Omental fat pad (tissue), 4 donors: ENCODE results near the gene NKPD1. TPM values are rescaled to one million over a fixed set of nuclear protein-coding genes. Genes with fewer than 3 reads are reported as not detected.

ENCODE experiments used
- ATAC-seq: fragments of 150-250 bp; one replicate; pipeline ENCODE4 v1.9.1; 2016; ENCODE audit warnings: mild to moderate bottlenecking, moderate library complexity; ENCODE audit not compliant: low FRiP score
- DNase-seq: peaks from one replicate; pipeline ENCODE4 v3.0.0-alpha.2; 2019; ENCODE audit warnings: low spot score
- total RNA-seq, 4 donors: library from RNA; depleted of rRNA; stranded (reverse); fragments of >200 nt; gene quantifications; one replicate each; pipeline ENCODE4 v1.1.0, GENCODE V29; 2016
- TF ChIP-seq, protein P1 (sequence below), 3 donors: fragments of 450-650 bp; IDR thresholded peaks; one replicate each; pipeline ENCODE4 v1.5.1; 2016 to 2017; ENCODE audit warnings: antibody characterized with exemption in 3 of 3, mild to moderate bottlenecking in 3 of 3, moderate library complexity in 2 of 3

NKPD1 gene
- total RNA-seq, 4 donors from 2014 or later: 0.19 to 0.72 TPM; not detected in 2

DNA sequence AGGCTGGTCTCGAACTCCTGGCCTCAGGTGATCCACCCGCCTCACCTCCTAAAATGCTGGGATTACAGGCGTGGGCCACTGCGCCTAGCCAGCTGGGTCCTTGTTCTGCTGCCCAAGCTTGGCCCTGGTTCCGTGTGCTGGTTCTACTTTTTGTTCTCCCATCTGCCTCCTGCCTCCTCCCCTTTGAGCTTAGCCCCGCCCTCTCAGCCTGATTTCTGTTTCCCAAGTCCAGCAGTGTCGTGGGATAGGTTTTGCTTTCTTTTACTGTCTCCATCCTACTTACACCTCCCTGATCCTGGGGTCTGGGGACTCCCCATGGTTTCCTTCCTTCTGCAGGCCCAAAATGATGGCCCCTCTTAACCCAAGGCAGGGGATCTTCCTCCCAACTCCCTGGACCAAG, 20.2 kb upstream of the NKPD1 start:
- TF ChIP-seq, protein P1, sequence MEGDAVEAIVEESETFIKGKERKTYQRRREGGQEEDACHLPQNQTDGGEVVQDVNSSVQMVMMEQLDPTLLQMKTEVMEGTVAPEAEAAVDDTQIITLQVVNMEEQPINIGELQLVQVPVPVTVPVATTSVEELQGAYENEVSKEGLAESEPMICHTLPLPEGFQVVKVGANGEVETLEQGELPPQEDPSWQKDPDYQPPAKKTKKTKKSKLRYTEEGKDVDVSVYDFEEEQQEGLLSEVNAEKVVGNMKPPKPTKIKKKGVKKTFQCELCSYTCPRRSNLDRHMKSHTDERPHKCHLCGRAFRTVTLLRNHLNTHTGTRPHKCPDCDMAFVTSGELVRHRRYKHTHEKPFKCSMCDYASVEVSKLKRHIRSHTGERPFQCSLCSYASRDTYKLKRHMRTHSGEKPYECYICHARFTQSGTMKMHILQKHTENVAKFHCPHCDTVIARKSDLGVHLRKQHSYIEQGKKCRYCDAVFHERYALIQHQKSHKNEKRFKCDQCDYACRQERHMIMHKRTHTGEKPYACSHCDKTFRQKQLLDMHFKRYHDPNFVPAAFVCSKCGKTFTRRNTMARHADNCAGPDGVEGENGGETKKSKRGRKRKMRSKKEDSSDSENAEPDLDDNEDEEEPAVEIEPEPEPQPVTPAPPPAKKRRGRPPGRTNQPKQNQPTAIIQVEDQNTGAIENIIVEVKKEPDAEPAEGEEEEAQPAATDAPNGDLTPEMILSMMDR (IDR thresholded peaks at IDR 0.05): no peak
- ATAC-seq (no peak), DNase-seq (no peak)

DNA sequence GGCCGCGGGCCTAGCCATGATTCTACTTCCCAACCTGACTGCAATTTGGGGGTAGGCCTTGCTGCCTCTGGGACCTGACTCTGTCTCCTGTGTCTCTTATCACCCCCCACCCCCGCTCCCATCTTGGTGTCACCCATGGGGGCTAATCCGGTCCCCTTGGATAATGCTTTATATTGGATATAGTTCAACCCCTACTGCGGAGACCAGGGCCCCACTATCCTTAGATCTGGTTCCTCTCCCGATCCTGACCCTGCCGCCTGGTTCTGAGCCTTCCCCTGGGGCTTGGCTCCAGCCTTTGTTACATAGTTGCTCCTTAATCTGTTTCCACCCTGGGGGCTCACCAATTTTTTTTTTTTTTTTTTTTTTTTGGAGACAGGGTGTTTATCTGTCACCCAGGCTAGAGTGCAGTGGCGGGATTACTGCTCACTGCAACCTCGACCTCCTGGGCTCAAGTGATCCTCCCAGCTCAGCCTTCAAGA, 19.1 kb upstream of the NKPD1 start:
- ATAC-seq (no peak), DNase-seq (no peak)
- TF ChIP-seq, protein P1 (IDR thresholded peaks at IDR 0.05): no peak

DNA sequence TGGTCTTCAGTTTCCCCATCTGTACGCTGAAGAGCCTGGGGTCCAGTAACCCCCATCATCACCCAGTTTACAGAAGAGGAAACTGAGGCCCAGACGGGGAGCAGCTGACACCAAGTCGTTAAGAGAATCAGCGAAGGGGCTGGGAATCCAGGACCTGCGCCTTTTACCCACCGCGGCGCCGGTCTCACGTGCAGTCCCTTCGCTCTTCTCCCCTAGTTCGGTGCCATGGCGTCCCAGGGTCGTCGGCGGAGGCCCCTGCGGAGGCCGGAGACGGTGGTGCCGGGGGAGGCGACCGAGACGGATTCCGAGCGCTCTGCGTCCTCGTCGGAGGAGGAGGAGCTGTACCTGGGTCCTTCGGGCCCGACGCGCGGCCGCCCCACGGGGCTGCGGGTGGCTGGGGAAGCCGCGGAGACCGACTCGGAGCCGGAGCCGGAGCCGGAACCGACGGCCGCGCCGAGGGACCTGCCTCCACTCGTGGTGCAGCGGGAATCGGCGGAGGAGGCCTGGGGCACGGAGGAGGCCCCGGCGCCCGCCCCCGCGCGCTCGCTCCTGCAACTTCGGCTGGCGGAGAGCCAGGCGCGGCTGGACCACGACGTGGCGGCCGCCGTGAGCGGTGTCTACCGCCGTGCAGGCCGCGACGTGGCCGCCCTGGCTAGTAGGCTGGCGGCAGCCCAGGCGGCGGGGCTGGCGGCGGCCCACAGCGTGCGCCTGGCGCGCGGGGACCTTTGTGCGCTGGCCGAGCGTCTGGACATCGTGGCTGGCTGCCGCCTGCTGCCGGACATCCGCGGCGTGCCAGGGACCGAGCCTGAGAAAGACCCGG, 18.5 kb upstream of the NKPD1 start:
- no peak for DNase-seq
- TF ChIP-seq, protein P1 (IDR thresholded peaks at IDR 0.05): no peak
- ATAC-seq: no peak

DNA sequence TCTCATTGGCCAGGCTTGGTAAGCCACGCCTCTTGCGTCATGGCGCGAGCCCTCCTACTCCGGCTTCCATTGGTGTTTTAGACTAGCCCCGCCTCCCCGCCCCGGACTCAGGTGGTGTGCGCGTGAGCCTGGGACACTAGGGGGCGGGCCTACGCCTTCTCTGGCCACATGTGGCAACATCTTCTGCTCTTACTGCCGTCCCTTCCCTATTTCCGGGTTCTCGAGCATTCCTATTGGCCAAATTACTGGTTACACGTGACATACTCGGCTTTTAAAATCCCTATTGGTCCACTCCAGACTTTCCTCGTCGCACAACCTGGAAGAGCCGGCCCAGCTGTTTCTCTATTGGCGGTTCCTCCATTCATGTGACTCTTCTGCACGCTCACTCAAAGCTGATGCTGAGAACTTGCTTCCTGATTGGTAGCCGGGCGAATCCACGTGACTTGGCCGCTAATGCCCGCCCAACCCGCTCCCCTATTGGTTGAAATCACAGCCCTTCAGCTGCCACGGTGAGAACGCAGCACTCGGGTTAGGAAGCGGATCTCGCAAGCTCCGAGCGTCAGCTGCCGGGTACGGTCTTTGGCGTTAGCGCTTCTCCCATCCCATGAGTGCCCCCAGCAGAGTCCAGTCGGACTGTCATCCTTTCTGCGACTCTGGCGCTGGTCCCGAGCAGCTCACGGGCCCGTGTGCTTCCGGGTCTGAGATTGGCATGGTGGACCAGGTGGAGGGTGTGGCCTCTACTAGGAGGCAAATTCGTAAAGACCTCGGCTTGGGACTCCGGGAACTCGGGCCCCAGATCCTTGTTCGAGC, 17.7 kb upstream of the NKPD1 start, which contains the start of gene BLOC1S3:
Gene BLOC1S3, plus strand, starts transcription at position 523 of the 810 bp plus-strand sequence. CDS start 513 bp downstream, outside the sequence.
- ATAC-seq: peak; percentile 96
- DNase-seq: peak; percentile 99
- TF ChIP-seq, protein P1 (IDR thresholded peaks at IDR 0.05): no peak

DNA sequence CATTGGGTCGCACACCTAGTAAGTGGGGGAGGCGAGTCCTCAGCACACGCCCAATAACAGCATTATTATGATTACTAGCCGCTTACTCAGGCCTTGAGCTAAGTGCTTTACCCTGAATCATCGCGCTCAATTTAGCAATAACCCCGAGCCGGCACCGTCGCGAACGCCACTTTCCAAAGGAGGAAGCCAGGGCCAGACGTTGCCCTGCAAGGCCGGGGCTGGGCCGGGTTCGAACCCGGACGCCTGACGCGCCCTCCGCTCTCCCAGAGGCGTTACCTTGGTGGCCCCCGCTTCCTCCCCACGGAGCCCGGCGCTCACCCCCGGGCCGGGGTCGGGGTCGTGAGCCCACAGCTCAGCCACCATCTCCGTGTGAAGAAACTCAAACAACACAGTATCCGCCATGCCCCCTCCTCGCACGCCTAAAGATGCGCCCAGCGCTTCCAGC, 17.1 kb upstream of the NKPD1 start, which contains the start of gene TRAPPC6A:
Gene TRAPPC6A, minus strand, starts transcription at position 421 of the 445 bp plus-strand sequence. Its CDS starts 19 bp downstream, at position 402.
- DNase-seq (no peak), ATAC-seq (peak; percentile 43)
- TF ChIP-seq, protein P1 (IDR thresholded peaks at IDR 0.05): no peak

DNA sequence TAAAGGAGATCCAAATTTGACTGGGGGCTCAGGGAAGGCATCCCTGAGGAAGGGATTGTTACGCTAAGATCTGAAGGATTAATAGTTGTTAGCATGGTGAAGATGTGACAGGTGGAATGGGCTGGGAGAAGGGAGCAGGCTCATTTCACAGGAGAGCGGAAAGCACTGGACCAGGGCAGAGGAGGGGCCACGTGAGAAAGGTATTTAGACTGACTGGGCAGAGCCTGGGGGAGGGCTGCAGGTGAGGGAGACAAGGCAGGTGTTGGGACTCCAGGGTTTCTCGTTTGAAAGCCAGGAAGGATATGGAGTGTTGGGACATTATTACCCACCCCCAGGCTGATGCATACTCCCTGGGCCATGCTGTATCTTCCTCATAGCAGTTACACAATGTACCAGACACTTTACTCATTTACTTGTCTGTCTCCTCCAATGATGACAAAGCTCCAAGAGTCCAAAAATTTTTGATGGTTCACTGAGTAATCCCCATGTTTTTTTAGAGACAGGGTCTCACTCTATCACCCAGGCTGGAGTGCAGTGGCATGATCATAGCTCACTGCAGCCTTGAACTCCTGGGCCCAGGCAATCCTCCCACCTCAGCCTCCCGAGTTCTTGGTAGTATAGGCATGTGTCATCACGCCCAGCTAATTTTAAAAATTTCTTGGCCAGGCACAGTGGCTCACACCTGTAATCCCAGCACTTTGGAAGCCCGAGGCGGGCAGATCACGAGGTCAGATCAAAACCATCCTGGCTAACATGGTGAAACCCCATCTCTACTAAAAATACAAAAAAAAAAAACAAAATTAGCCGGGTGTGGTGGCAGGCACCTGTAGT, 14.9 kb upstream of the NKPD1 start:
- no peak for ATAC-seq
- no peak for DNase-seq
- TF ChIP-seq, protein P1 (IDR thresholded peaks at IDR 0.05): no peak
